Memory B cell (primary cell): ENCODE data around the gene NAT10.
A peak's percentile ranks its signal among the peaks of the same experiment; 100 is the strongest.
"Not testable (repeated sequence)": the region's sequence is repeated elsewhere in the genome, so short reads cannot be mapped to it uniquely, and the experiment has no call there.

ENCODE experiments used
- ATAC-seq: fragments of 150-1000 bp; cut with Tn5 transposase; 2 replicates; pipeline ENCODE4 v1.10.0; 2021; ENCODE audit warnings: low read depth, mild to moderate bottlenecking, moderate library complexity
- DNase-seq, 2 donors: peaks; one replicate each; pipeline ENCODE4 v3.0.0; 2022; ENCODE audit warnings: low spot score in 2 of 2
- H3K27ac Mint-ChIP-seq: one replicate; pipeline ENCODE4 v1.8.0; 2022; ENCODE audit warnings: mild to moderate bottlenecking, moderate library complexity, mixed read lengths
- H3K27me3 Mint-ChIP-seq: one replicate; pipeline ENCODE4 v1.8.0; 2022; ENCODE audit warnings: mixed read lengths
- H3K36me3 Mint-ChIP-seq: one replicate; pipeline ENCODE4 v1.8.0; 2022; ENCODE audit warnings: mild to moderate bottlenecking, mixed read lengths
- H3K4me1 Mint-ChIP-seq: one replicate; pipeline ENCODE4 v1.8.0; 2022; ENCODE audit warnings: mixed read lengths
- H3K4me3 Mint-ChIP-seq: one replicate; pipeline ENCODE4 v1.8.0; 2022; ENCODE audit warnings: mild to moderate bottlenecking, moderate library complexity, mixed read lengths
- H3K9me3 Mint-ChIP-seq: one replicate; pipeline ENCODE4 v1.8.0; 2022; ENCODE audit warnings: mixed read lengths

The NAT10 gene

DNA sequence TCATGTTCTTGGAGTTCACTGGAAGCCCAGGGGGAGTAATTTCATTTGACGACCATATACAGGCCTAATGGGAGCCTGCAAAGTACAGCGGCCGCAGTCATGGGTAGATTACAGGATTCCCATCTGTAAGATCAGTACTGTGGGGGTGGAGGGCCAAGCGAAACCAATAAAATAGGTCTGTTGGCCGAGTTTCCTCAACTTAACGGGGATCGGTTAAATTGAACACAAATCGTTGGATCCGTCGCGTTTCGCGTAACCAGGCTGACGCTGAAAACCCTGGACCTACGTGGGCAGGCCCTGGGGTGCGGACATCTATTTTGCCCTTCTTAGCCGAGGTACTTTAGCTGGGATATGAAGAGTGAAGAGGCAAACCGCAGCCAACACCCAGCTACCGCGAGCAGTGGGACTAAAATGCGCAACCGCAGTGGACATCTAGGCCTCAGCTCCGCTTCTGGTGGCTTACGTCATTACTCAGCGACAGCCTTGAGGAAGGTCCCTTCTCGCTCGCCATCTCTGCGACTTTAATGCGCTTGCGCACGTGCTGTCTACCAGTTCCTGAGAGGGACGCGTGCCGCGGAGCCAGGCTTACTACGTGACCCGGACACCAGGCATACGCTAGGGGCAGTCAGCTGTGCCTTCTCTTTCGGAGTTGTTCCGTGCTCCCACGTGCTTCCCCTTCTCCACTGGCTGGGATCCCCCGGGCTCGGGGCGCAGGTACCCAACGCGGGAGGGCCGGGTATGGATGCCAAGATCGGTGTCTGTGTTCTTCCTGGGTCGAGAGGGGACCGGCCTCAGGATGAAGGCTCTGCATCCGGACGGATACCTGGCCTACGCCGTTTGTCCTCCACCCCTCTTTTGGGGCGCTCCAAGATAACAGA, at the start of gene NAT10:
TSS of gene NAT10 (plus strand) at position 551 of the 878 bp plus-strand sequence. CDS start 2,597 bp downstream, outside the sequence.
- peaks cover 42% of the 10 kb centered on the region for H3K4me1 Mint-ChIP-seq

GRCh38 chr11:34056672-34057071, 48.8 kb upstream of the NAT10 start:
- Mint-ChIP-seq H3K36me3 (peaks cover 2% of the 10 kb centered on the region), H3K4me1 (peaks cover 22% of the 10 kb centered on the region), H3K4me3 (no peak overlapping the region), H3K27me3 (no peaks in the 10 kb centered on the region), H3K9me3 (no peaks in the 10 kb centered on the region), H3K27ac (peak overlapping the region; percentile 77)
- DNase-seq (no peak), ATAC-seq (no peak)

More for the DNA sequence above, at the start of gene NAT10:
- ATAC-seq: peak; percentile 88
- Mint-ChIP-seq H3K27ac (peak within 1 kb of the TSS; percentile 98), H3K9me3 (no peaks in the 10 kb centered on the region), H3K27me3 (no peaks in the 10 kb centered on the region), H3K36me3 (peaks cover 17% of the 10 kb centered on the region), H3K4me3 (peak within 1 kb of the TSS; percentile 98)
- DNase-seq: peak; percentile 94 to 95

GRCh38 chr11:34063061-34063795, 42.2 kb upstream of the NAT10 start:
- Mint-ChIP-seq H3K9me3 (no peaks in the 10 kb centered on the region), H3K4me3 (no peak overlapping the region), H3K27me3 (no peaks in the 10 kb centered on the region), H3K4me1 (peaks cover 39% of the 10 kb centered on the region), H3K36me3 (peaks cover 14% of the 10 kb centered on the region), H3K27ac (peak overlapping the region; percentile 38)
- DNase-seq (no peak), ATAC-seq (no peak)

DNA sequence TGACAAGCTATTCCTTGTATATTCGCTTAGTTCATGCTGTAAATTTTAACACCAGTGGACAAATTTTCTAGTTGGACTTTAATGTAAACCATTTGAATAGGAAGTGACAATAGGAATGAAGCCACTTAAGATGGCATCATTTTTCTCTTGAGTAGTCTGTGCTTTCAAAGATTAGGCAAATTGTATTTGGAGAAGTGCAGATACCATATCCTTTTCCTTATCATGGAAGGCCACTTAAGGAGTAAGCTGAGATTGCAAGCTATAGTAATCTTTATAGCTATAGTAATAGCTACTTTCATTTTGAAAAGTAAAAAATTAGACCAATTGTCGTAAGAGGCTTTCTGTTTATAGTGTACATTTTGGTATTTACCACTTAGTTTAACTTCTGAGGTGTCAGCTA, 41.1 kb upstream of the NAT10 start:
- H3K36me3 Mint-ChIP-seq: peaks cover 15% of the 10 kb centered on the region
- H3K4me3 Mint-ChIP-seq: no peak overlapping the region
- DNase-seq (no peak), ATAC-seq (no peak)
- H3K27ac Mint-ChIP-seq: peak overlapping the region; percentile 38
- no peaks in the 10 kb centered on the region for H3K27me3 Mint-ChIP-seq
- H3K9me3 Mint-ChIP-seq: no peaks in the 10 kb centered on the region
- peaks cover 34% of the 10 kb centered on the region for H3K4me1 Mint-ChIP-seq

DNA sequence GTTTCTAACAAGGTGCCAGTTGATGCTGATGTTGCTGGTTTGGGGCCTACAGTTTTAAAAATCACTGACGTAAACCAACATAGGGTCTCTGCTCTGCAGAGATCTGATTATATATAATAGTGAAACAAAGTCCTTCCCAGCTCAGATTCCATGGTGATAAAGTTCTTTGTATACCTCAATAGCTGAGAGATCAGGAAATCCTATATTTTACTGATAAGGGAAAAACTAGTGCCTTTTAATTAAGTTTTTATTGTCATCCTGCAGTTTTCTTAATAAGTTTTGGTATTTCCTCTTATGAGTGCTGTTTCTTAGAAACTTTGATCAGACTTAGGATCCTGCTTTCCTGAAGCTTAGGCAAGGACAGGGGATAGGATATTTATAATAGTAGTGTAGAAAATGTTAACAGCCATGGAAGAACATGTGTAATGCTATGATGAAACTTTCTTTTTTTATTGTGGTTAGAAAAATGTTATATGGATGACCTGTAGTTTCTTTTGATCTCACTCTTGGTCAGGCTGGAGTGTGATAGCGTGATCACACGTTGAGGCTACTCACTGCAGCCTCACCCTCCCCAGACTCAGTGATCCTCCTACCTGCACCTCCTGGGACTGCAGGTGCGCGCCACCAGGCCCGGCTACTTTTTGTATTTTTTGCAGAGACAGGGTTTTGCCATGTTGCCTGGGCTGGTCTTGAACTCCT, 39.8 kb upstream of the NAT10 start:
- no peaks in the 10 kb centered on the region for H3K9me3 Mint-ChIP-seq
- DNase-seq: no peak

GRCh38 chr11:34066766-34067165, 38.7 kb upstream of the NAT10 start:
- not testable (repeated sequence) for ATAC-seq, DNase-seq, H3K9me3 Mint-ChIP-seq, H3K27me3 Mint-ChIP-seq
- peak overlapping the region; percentile 56 for H3K4me3 Mint-ChIP-seq
- peaks cover 12% of the 10 kb centered on the region for H3K36me3 Mint-ChIP-seq
- H3K27ac Mint-ChIP-seq: peak overlapping the region; percentile 86
- H3K4me1 Mint-ChIP-seq: peaks cover 34% of the 10 kb centered on the region

More for the DNA sequence above, 39.8 kb upstream of the NAT10 start:
- Mint-ChIP-seq H3K27me3 (no peaks in the 10 kb centered on the region), H3K4me3 (no peak overlapping the region), H3K36me3 (peaks cover 12% of the 10 kb centered on the region), H3K27ac (no peak overlapping the region), H3K4me1 (peaks cover 32% of the 10 kb centered on the region)
- ATAC-seq: no peak

DNA sequence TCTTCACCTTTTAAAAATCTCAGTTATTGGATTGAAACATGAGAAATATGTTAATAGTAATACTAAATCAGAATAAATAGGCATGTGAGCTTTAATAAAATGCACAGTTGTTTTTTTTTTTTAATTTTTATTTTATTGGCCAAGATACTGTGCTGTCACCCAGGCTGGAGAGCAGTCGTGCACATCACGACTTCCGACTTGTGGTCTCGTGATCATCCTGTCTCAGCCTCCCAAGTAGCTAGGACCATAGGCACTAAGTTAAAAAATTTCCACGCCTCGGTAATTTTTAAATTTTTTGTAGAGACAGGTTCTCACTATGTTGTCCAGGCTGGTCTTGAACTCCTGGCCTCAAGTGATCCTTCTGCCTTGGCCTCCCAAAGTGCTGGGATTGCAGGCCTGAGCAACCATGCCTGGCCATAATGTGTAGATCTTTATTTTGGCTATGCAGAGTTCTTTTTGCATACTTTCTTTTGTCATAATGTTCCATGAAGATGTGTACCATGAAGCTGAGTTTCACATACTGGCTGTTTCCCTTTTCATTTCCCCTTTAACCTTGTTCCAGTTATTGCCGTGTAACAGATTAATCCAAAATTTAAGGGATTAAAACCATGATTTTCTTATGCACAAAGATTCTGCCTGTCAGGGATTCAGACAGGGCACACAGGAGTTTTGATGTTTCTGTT, 37.9 kb upstream of the NAT10 start:
- ATAC-seq: peak; percentile 99
- H3K27me3 Mint-ChIP-seq: no peaks in the 10 kb centered on the region
- H3K4me1 Mint-ChIP-seq: peaks cover 31% of the 10 kb centered on the region

GRCh38 chr11:34068111-34068510, 37.3 kb upstream of the NAT10 start:
- ATAC-seq (no peak), DNase-seq (no peak)
- Mint-ChIP-seq H3K36me3 (peaks cover 6% of the 10 kb centered on the region), H3K4me1 (peaks cover 28% of the 10 kb centered on the region), H3K27ac (peak overlapping the region; percentile 86), H3K27me3 (no peaks in the 10 kb centered on the region), H3K4me3 (peak overlapping the region; percentile 61), H3K9me3 (no peaks in the 10 kb centered on the region)

More for the DNA sequence above, 37.9 kb upstream of the NAT10 start:
- peak overlapping the region; percentile 86 for H3K27ac Mint-ChIP-seq
- peak in 1 of 2 donors; percentile 36 for DNase-seq
- peaks cover 9% of the 10 kb centered on the region for H3K36me3 Mint-ChIP-seq
- H3K4me3 Mint-ChIP-seq: peak overlapping the region; percentile 61
- no peaks in the 10 kb centered on the region for H3K9me3 Mint-ChIP-seq

GRCh38 chr11:34071306-34071705, 34.1 kb upstream of the NAT10 start:
- Mint-ChIP-seq H3K4me1 (peaks cover 22% of the 10 kb centered on the region), H3K36me3 (peaks cover 12% of the 10 kb centered on the region)
- H3K27me3 Mint-ChIP-seq, ATAC-seq, H3K27ac Mint-ChIP-seq, DNase-seq, H3K4me3 Mint-ChIP-seq, H3K9me3 Mint-ChIP-seq: not testable (repeated sequence)

GRCh38 chr11:34072041-34072440, 33.4 kb upstream of the NAT10 start:
- ATAC-seq (no peak), DNase-seq (no peak)
- Mint-ChIP-seq H3K4me1 (peaks cover 22% of the 10 kb centered on the region), H3K9me3 (no peaks in the 10 kb centered on the region), H3K27me3 (no peaks in the 10 kb centered on the region), H3K27ac (no peak overlapping the region), H3K4me3 (no peak overlapping the region), H3K36me3 (peaks cover 13% of the 10 kb centered on the region)

- H3K9me3 Mint-ChIP-seq: no peaks in the 10 kb centered on the region
- no peak overlapping the region for H3K4me3 Mint-ChIP-seq
- H3K27me3 Mint-ChIP-seq: no peaks in the 10 kb centered on the region
- no peak for ATAC-seq
- no peak overlapping the region for H3K27ac Mint-ChIP-seq
- DNase-seq: no peak
- peaks cover 17% of the 10 kb centered on the region for H3K4me1 Mint-ChIP-seq
- H3K36me3 Mint-ChIP-seq: peaks cover 16% of the 10 kb centered on the region
Observed at GRCh38 chr11:34072832-34073231, 32.6 kb upstream of the NAT10 start.

- Mint-ChIP-seq H3K4me3 (no peak overlapping the region), H3K9me3 (no peaks in the 10 kb centered on the region), H3K36me3 (peaks cover 19% of the 10 kb centered on the region), H3K27ac (peak overlapping the region; percentile 42), H3K4me1 (peaks cover 15% of the 10 kb centered on the region), H3K27me3 (no peaks in the 10 kb centered on the region)
- DNase-seq: no peak
- no peak for ATAC-seq
Observed at GRCh38 chr11:34074391-34074790, 31.0 kb upstream of the NAT10 start.

DNA sequence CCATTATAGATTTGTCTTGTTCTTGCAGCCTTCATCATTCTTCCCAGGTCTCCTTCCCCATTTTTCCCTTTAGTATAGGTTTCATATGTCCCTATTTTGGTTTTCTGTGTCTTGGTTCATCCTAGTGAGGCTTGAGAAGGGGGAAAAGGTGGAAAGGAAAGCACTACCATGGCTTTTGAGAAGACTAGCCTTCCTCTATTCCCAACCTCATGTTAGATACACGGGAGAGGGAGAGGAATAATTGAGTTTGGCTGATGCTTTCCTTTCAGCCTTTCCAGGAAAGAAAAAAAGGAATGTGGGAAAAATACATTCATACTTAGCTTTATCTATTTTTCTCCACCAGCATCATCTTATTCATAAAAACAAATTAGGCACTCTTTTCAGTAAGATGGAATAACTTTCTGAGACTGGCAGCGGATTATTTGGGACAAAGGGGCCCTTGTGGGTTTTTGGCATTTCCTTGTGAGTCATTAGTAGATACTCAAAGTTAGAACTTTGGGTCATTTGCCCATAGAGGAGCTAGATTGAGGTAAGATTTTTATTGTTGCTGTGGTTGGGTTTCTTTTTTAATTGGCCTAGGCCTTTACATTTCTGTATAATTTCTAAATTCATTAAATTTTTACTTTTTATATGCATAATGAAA, 30.1 kb upstream of the NAT10 start:
- Mint-ChIP-seq H3K4me3 (no peak overlapping the region), H3K27ac (peak overlapping the region; percentile 35), H3K27me3 (no peaks in the 10 kb centered on the region), H3K9me3 (no peaks in the 10 kb centered on the region), H3K36me3 (peaks cover 22% of the 10 kb centered on the region), H3K4me1 (peaks cover 15% of the 10 kb centered on the region)
- ATAC-seq: no peak
- DNase-seq: no peak
